Neutrophil (primary cell): ENCODE measurements around the gene AAK1.
"Not testable (repeated sequence)": the region's sequence is repeated elsewhere in the genome, so short reads cannot be mapped to it uniquely, and the experiment has no call there.

Experiments used
- H3K27ac ChIP-seq: fragments of 200-600 bp; sonication (generic); 2 replicates; pipeline ENCODE4 v1.5.1; 2016; ENCODE audit warnings: mild to moderate bottlenecking, moderate library complexity
- H3K27me3 ChIP-seq: fragments of 200-600 bp; sonication (generic); 2 replicates; pipeline ENCODE4 v1.6.0; 2016; ENCODE audit warnings: mild to moderate bottlenecking
- H3K36me3 ChIP-seq: fragments of 200-600 bp; sonication (generic); 2 replicates; pipeline ENCODE4 v1.5.1; 2017
- H3K4me1 ChIP-seq, 2 experiments: fragments of 200-600 bp in 1 of 2; sonication (generic) in 1 of 2; 1 replicate in 1 of 2; 2 replicates in 1 of 2; pipeline versions ENCODE4 v1.5.1 to v1.6.1; 2013 to 2016; ENCODE audit warnings: low read depth in 1 of 2, low read length in 1 of 2, mild to moderate bottlenecking in 1 of 2, moderate library complexity in 1 of 2; ENCODE audit not compliant: control insufficient read depth in 1 of 2, insufficient read depth in 1 of 2
- H3K4me3 ChIP-seq, 2 experiments: fragments of 200-600 bp in 1 of 2; sonication (generic) in 1 of 2; 1 replicate in 1 of 2; 2 replicates in 1 of 2; pipeline ENCODE4 v1.5.1; 2013 to 2016; ENCODE audit warnings: low read depth in 1 of 2, low read length in 1 of 2, mild to moderate bottlenecking in 1 of 2, moderate library complexity in 1 of 2
- H3K9me3 ChIP-seq: fragments of 200-600 bp; sonication (generic); 2 replicates; pipeline ENCODE4 v1.5.1; 2016
- TF ChIP-seq, protein P1 (sequence below): fragments of 200-600 bp; sonication (generic); IDR thresholded peaks from 2 replicates; pipeline ENCODE4 v1.5.1; 2016; ENCODE audit warnings: antibody characterized with exemption

The AAK1 gene

DNA sequence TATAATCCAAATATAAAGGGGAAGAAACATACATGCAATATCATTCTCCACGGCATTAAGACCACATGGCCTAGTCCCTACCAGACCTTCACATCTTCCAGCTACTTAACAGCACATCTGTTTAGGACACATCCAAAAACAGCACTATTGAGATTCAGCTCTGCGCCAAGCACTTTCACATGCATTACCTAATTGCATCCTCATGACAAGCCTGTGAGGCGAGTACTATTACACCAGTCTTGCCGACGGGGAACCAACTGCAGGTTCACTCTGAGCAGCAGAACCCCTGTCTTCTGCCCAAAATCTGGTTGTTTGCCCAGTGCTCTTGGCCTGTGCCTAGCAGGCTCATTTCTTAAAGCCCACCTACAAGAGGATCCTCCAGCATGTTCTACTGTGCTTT lies 66.7 kb downstream of the AAK1 start:
- Histone ChIP-seq H3K27me3 (no peaks in the 10 kb centered on the region), H3K27ac (peak overlapping the region; percentile 57), H3K4me3 (no peak overlapping the region), H3K4me1 (peaks cover 43 to 53% of the 10 kb centered on the region in 2 experiments), H3K36me3 (no peaks in the 10 kb centered on the region), H3K9me3 (no peaks in the 10 kb centered on the region)
- TF ChIP-seq, protein P1, sequence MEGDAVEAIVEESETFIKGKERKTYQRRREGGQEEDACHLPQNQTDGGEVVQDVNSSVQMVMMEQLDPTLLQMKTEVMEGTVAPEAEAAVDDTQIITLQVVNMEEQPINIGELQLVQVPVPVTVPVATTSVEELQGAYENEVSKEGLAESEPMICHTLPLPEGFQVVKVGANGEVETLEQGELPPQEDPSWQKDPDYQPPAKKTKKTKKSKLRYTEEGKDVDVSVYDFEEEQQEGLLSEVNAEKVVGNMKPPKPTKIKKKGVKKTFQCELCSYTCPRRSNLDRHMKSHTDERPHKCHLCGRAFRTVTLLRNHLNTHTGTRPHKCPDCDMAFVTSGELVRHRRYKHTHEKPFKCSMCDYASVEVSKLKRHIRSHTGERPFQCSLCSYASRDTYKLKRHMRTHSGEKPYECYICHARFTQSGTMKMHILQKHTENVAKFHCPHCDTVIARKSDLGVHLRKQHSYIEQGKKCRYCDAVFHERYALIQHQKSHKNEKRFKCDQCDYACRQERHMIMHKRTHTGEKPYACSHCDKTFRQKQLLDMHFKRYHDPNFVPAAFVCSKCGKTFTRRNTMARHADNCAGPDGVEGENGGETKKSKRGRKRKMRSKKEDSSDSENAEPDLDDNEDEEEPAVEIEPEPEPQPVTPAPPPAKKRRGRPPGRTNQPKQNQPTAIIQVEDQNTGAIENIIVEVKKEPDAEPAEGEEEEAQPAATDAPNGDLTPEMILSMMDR, result no peak

DNA sequence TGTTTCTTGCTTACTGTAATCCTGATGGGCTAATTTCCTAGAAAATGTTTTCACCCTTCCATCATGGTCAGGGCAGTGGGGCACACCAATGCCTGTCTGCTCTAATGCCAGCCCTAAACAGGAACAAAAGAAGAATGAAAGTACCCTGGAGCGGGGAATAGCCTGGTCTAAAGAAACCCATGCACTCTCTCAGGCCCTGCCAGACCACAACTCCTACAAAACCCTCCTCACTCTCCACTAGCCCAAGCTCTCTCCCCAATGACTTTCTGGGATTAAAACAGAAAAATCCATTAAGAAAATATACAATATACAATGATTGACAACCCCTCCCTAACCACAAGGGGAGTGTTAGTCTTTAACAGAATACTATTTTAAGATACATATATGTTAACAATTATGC lies 67.6 kb downstream of the AAK1 start:
- Histone ChIP-seq H3K4me3 (no peak overlapping the region), H3K27me3 (no peaks in the 10 kb centered on the region), H3K36me3 (no peaks in the 10 kb centered on the region), H3K27ac (no peak overlapping the region), H3K4me1 (peaks cover 37 to 46% of the 10 kb centered on the region in 2 experiments), H3K9me3 (no peaks in the 10 kb centered on the region)
- TF ChIP-seq, protein P1, result no peak

DNA sequence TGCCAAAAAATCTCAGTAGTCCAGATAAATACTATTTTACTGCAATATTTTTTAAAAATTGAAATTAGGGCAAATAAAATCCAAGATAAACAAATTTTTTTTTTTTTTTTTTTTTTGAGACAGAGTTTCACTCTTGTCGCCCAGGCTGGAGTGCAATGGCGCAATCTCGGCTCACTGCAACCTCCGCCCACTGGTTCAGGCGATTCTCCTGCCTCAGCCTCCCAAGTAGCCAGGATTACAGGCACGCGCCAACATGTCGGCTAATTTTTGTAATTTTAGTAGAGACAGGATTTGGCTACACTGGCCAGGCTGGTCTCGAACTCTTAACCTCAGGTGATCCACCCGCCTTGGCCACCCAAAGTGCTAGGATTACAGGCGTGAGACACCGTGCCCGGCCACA lies 68.2 kb downstream of the AAK1 start:
- not testable (repeated sequence) for H3K27me3 ChIP-seq, H3K36me3 ChIP-seq, H3K4me3 ChIP-seq, H3K27ac ChIP-seq, H3K9me3 ChIP-seq
- H3K4me1 ChIP-seq, result peaks cover 33 to 41% of the 10 kb centered on the region in 2 experiments

DNA sequence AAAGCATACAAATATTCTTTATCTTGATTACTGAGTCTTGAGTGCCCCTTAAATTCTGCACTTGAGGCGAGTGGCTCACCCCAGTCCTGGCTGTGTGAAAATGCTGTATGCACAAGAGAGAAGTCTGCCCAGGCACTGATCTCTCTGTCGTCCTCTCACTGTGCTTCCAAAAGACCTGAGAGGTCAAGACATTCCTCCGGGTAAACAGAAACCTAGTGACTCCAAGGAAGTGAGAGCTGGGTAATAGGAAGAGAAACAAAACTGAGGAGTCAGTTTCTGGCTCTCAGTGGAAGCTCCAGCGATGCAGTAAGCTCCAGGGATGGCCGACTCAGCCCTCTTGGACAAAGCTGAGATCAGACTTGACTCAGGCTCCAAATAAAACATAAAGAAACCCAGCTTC lies 70.9 kb downstream of the AAK1 start:
- Histone ChIP-seq H3K27ac (no peak overlapping the region), H3K36me3 (no peaks in the 10 kb centered on the region), H3K4me3 (no peak overlapping the region), H3K27me3 (no peaks in the 10 kb centered on the region), H3K9me3 (no peaks in the 10 kb centered on the region), H3K4me1 (peaks cover 16 to 19% of the 10 kb centered on the region in 2 experiments)
- TF ChIP-seq, protein P1, result no peak

DNA sequence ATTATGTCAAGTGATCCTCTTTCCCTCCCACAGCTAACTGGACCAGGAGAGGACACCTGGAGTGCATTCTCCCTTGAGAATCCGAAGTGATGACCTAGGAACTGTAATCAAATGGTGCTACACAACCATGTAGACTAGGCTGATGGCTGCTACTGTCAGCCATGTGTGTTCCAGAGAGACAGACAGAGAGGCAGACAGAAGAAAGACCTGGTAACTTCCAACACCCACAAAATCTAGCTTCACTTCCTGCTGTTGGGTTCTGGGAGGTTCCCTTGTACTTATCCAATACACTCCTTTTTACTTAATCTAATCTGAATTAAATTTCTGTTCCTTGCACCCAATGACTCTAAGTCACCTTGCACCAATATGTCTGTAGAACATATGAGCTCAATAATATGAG lies 72.3 kb downstream of the AAK1 start:
- Histone ChIP-seq H3K4me1 (peaks cover 3 to 5% of the 10 kb centered on the region in 2 experiments), H3K27me3 (no peaks in the 10 kb centered on the region), H3K27ac (no peak overlapping the region), H3K9me3 (no peaks in the 10 kb centered on the region), H3K36me3 (no peaks in the 10 kb centered on the region), H3K4me3 (no peak overlapping the region)
- TF ChIP-seq, protein P1, result no peak

DNA sequence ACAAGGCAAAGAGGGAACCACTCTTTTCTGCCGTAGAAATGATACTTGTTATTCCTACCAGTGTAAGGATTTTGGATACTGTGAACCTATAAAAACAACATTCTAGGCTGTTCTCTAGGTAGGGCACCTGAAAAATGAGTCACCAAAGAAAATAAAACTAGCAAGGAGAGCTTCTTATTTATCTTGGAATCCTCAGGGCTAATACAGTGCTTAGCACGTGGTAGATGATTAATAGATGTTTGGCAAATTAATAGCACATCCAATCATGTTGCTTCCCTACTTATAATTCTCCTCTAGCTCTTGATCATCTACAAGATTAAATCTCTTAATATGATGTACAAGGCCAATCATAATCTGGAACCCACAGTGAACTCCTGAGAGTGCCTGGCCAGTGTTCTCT lies 73.1 kb downstream of the AAK1 start:
- Histone ChIP-seq H3K9me3 (no peaks in the 10 kb centered on the region), H3K4me1 (no peaks in the 10 kb centered on the region), H3K27me3 (no peaks in the 10 kb centered on the region), H3K4me3 (no peak overlapping the region), H3K27ac (no peak overlapping the region), H3K36me3 (no peaks in the 10 kb centered on the region)
- TF ChIP-seq, protein P1, result no peak
